HL-60 (cell line): Measurements from ENCODE around the gene FGD6.

ENCODE experiments used
- GABPA ChIP-seq: IDR thresholded peaks from 2 replicates; pipeline ENCODE4 v1.6.1; 2012; ENCODE audit warnings: low read depth
- POLR2AphosphoS5 ChIP-seq: IDR thresholded peaks from 2 replicates; pipeline ENCODE4 v1.6.1; 2012; ENCODE audit warnings: low read depth
- SPI1 ChIP-seq: IDR thresholded peaks from 2 replicates; pipeline ENCODE4 v1.6.1; 2012; ENCODE audit warnings: low read depth, mild to moderate bottlenecking, borderline replicate concordance
- TF ChIP-seq, protein P1 (sequence below): IDR thresholded peaks from one replicate; pipeline ENCODE4 v1.5.1; 2011; ENCODE audit warnings: low read length, control low read depth, inconsistent platforms; ENCODE audit not compliant: insufficient read depth

DNA sequence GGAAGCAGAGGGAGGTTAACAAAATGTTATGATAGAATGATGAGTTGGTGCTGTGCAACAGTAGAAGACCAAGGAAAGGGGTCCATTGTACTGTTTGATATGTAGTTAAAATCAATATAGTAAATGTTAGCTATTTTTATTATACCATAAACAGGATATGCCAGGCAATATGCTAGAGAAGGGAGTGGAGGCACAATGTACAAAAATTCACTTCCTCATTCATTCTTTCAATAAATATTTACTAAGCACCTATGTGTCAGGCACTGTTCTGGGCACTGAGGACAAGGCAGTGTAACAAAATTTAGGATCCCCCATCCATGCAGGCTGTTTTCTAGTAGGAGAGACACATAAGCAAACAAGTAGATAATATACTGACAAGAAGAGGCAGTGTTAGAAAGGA is 25.0 kb downstream of the FGD6 start:
- TF ChIP-seq, protein P1, sequence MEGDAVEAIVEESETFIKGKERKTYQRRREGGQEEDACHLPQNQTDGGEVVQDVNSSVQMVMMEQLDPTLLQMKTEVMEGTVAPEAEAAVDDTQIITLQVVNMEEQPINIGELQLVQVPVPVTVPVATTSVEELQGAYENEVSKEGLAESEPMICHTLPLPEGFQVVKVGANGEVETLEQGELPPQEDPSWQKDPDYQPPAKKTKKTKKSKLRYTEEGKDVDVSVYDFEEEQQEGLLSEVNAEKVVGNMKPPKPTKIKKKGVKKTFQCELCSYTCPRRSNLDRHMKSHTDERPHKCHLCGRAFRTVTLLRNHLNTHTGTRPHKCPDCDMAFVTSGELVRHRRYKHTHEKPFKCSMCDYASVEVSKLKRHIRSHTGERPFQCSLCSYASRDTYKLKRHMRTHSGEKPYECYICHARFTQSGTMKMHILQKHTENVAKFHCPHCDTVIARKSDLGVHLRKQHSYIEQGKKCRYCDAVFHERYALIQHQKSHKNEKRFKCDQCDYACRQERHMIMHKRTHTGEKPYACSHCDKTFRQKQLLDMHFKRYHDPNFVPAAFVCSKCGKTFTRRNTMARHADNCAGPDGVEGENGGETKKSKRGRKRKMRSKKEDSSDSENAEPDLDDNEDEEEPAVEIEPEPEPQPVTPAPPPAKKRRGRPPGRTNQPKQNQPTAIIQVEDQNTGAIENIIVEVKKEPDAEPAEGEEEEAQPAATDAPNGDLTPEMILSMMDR = no peak
- TF ChIP-seq POLR2AphosphoS5 = no peak
- peak; percentile 9; the same call in 1 of the 2 replicates for TF ChIP-seq SPI1
- no peak for TF ChIP-seq GABPA
